ENCODE measurements around the gene KRT7.
"Not testable (repeated sequence)": the region's sequence is repeated elsewhere in the genome, so short reads cannot be mapped to it uniquely, and the experiment has no call there.

Gene KRT7

DNA sequence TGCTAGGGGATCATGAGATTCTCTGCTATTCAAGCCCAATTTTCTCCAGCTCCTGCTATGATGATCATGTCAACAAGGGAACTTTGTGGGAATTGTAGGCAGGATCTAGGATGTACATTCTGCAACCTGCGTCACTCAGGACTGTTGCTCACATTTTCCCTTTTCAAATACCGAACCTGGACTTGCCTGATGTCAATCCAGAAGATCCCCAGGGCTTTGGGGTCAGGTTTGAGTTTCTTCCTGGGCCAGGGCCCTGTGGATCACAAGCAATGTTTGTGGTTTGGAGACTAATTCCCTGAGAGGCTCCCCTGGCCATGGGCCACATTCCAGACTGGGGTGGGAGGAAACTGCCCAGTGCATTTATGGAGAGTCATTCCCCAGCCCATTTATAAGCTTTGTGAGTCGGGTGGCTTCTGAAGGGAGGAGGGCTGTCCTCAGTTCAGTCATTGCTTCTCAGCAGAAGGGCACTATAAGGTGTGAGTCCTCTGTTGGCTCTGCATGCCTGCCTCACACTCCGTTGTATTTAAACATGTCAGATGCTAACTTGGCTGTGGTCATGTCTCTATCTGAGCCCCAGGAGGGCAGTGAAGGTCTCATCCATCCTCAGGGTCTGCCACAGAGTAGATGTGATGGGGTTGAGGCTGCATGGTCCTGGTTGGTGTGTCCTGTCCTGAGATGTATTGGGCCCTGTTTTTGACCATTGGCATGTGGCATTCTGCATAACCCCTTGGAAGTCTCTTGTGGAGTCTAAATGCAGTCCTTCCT lies 47.9 kb downstream of the KRT7 start:
- DNase-seq = no peak

DNA sequence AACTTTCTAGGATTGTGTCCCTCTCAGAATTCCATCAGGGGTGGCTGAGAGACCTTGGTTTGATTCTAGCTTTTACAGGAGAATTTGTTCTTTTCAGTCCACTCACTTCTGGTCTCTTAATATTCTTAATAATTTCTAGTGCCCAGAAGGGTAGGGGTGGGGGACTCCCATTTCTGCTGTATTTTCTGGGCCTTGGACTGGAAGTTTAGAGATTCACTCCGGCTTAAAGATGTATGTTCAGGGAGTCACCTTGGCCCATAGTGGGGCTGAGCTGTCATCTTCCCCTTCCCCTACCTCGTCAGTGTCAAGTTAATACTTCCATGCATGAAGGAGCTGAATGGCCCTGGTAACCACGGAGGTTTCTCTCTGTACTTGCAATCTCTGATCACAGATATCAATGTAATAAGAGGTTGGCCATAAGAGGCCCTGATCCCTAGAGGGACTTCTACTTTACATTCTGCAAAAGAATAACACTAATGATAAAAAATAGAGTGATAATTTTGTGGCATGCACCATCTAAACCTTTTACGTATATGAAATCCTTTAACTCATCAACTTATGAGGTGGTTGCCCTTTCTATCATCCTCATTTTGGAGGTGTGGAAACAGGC lies 51.6 kb downstream of the KRT7 start:
- DNase-seq = no peak

DNA sequence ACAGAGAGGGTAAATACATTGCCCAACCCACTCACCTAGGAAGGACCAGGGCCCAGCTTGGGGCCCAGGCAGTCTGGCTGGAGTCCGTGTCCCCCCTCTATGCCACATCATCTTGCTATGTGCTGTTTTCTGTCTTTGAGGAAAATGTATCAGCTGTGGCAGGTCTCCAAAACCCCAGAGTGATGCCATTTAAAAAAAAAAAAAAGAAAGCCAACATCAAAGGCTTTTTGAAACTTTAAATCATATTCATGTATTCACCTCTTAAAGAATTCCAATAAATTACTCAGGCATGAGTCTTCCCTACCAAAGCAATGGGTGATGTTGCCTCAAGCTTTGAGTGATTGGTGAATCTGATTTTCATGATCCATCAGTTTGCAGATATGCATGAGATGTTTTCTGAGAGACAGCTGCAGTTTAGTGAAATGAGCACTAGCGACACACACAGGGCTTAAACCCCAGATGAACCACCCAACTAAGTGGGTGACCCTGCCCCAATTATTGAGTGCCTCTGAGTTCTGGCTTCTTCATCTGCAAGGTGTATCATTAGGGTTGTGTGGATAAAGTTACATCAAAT lies 52.2 kb downstream of the KRT7 start:
- DNase-seq = no peak

DNA sequence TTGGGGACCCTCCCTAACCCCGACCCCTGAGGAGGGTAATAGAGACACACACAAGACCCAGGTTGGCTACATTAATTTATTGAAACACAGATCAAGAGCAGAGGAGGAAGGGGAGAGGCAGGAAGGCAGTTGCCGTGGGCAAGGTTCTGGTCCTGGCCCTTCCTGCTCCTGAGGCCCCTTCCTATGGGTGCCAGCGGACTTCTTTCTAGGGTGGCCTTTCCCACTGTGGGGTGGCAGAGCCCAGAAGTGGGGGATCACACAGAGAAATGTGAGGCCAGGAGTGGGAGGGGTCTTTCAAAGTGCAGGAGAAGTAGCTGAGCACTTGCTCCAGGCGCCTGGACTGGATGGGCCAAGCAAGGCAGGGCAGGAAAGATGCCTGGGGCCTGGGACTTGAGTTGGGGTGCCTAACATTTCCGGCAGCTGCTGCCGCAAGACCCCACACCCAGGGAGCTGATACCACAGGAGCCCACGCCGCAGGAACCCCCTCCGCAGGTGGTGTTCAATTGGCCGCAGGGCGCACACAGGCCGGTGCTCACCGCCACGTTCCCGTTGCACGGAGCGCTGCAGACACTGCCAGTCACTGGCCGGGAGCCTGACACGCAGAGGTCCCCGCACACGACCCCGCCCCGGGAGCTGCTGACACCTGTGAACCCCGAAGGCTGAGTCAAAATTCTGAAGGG lies 52.9 kb downstream of the KRT7 start:
- DNase-seq = no peak

DNA sequence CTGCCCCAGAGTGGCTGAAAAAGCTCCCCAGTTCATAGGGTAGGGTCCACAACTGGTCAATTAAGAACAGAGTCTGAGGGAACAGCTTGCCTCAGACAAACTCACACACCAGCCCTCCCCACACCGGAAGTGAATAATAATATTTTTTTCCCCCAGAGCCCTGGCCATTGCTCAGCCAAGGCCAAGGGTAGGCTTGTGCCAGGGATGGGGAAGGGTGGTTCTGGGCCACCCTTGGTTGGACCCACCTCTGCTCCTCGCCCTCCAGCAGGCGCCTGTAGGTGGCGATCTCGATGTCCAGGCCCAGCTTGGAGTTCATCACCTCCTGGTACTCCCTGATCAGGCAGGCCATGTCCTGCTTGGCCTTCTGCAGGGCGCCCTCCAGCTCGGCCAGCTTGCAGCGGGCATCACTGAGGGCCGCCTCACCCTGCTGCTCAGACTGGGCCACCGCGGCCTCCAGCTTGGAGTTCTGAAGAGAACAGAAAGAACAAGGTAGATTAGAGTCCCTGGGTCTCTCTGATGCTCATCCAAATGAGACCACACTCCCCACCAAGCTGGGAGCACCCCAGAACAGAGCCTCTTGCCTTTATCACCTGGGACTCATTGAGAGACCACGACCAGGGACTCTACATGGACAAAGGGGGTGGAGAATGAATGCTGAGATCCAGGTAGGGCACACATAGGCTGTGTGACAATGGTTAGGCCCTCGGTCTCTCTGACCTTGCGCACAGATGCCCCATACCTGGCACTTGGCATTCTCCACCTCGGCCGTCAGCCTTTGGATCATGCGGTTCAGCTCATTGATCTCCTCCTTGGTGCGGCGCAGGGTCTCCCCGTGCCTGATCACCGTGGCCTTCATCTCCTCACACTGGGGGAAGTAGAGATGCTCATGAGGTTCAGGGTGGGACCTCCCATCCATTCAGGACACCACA lies 54.1 kb downstream of the KRT7 start:
- not testable (repeated sequence) for DNase-seq

DNA sequence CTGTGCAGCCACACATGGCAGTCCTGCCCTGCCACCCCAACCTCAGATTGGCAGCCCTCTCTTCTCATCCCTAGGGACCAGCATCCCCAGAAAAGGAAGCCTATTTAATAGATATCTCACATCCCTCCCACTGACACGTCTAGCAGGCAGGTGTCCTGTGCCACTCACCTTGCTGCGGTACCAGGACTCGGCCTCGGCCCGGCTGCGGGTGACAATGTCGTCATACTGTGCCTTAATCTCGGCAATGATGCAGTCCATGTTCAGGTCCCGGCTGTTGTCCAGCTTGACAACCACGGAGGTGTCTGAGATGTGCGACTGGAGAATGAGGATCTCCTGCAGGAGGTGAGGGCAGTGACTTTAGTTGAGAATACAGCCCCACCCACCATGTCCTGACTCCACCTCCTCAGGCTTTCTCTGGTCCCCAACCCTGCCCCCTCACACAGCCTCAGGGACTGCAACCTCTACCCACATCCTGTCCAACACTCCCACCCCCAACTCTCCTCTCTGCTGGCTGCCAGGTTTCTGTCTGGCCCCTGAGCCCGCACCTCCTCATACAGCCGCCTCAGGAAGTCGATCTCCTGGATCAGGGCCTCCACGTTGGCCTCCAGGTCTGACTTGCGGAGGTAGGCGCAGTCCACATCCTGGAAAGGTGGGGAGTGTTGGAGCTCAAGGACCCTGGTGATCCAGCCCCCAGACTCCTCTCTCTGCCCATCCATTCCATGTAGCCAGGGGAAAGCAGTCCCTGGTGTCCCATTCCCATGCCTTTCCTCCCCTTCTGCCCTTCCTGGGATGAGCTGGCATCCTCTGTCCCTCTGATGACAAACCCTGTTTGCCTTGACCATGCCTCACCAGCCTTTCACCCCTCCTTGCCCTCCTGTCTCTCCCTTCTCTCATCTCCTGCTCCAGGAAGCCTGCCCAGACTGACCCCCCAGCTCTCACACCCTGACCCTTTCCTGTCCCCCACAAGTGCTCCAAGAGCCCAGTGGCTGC lies 55.1 kb downstream of the KRT7 start:
- DNase-seq = not testable (repeated sequence)

GRCh38 chr12:52290483-52291134 lies 57.6 kb downstream of the KRT7 start:
- not testable (repeated sequence) for DNase-seq

DNA sequence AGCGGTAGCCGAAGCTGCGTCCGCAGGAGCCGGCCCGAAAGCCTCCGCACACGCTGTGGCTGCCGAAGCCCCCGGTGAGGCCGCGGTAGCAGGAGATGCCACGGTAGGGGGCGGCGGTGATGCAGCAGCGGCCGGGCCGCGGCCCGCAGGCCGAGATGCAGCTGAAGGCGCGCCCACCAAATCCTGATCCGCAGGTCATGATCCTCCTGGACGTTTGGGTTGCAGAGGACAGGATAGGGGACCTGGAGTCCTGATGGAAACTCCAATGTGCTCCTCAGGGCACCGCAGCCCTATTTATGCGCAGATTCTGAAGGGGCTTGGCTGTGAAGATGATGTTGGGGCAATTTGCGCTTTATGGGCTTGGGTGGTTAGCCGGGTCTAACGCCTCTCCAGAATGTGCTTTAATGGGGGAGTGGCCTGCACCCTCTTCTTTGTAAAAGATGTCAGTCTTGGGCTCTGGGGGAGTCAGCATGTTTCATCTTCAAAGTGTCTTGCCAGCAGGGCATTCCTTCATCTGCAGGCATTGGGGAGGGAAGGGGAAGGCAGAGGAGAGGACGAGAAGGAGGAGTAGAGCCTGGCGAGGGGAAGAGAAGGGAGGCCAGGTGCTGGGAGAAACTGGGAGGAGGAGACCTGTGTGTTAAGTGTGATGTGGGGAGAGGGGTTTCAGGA lies 58.4 kb downstream of the KRT7 start, which contains the start of gene KRT81:
Gene KRT81 (minus strand): TSS at position 268 of the 669 bp plus-strand sequence. CDS start 69 bp downstream, at position 199.
- DNase-seq = no peak

- no peak for DNase-seq
Measured at GRCh38 chr12:52293926-52294325, 60.9 kb downstream of the KRT7 start.

DNA sequence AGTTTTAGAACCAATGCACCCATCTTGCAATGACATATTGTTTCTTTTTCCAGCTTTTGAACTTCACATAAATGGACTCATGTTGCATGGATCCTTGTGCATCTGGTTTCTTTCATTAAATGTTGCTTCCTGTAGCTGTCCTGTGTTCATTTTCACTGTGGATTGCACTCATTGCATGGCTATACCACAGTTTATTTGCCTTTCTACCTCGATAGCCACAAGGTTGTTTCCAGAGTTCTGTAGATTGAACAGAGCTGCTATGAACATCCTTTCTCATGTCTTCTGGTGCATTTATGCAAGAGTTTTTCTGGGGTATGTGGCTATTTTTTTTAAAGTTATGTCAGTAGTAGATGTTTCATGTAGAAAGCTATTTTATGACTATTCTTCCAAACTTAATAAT lies 61.8 kb downstream of the KRT7 start:
- DNase-seq = no peak

- DNase-seq = no peak
Measured at GRCh38 chr12:52295663-52296062, 62.6 kb downstream of the KRT7 start.

DNA sequence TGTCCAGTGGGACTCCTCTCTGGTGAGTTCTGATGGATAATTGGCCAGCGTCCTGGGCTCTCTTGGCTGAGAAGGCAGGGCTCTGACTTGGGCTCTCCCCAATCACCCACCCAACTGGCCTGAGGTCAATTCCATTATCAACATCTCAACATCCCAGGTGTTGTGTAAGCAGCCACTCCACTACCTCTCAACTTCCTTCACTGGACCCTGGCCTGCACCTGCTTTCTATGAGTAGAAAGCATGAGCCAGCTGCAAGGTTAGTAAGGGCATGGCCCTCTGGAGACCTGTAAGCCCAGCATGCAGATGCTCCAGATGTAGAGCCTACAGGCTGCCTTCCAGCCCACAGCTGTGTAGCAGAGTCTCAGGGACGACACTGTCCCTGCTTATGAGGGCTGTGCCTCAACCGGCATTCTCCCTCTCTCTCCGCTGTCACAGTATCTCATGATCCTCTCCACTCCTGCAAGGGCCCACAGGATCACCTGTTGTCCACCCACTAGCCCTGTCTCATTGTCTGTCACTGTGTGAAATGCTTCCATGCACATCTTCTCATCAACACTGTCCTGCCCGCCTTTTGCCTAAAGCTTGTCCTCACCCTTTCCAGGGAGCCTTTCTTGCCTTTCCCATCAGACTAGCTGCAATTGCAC lies 63.7 kb downstream of the KRT7 start:
- DNase-seq = no peak

Data from hematopoietic multipotent progenitor cell treated with erythropoietin and hydrocortisone succinate and interleukin-3 and kit ligand, for 8 days (in vitro differentiated cells).